HuH-7.5 (cell line): ENCODE data around the gene TMEM45A.
"Not testable (repeated sequence)": the region's sequence is repeated elsewhere in the genome, so short reads cannot be mapped to it uniquely, and the experiment has no call there.

Experiments used
- DNase-seq: peaks from one replicate; pipeline ENCODE4 v3.0.0; 2011; ENCODE audit warnings: low spot score

The TMEM45A gene

DNA sequence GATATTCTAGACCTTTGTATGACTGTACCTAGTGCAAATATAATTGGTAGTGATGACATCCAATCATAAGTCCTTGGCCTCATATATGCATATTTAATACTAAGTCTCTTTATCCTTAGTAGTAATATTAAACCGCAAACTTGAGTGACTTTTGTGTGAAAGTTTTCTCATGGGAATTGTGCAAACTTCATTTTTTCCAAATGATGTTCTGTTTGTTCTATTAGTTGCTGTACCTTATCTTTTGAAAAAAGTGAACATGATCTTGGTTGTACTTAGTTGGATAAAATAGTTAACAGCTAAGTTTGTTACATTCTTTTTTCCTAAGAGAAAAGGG, 43.2 kb downstream of the TMEM45A start:
- no peak for DNase-seq

GRCh38 chr3:100536093-100536492, 43.7 kb downstream of the TMEM45A start:
- no peak for DNase-seq

DNA sequence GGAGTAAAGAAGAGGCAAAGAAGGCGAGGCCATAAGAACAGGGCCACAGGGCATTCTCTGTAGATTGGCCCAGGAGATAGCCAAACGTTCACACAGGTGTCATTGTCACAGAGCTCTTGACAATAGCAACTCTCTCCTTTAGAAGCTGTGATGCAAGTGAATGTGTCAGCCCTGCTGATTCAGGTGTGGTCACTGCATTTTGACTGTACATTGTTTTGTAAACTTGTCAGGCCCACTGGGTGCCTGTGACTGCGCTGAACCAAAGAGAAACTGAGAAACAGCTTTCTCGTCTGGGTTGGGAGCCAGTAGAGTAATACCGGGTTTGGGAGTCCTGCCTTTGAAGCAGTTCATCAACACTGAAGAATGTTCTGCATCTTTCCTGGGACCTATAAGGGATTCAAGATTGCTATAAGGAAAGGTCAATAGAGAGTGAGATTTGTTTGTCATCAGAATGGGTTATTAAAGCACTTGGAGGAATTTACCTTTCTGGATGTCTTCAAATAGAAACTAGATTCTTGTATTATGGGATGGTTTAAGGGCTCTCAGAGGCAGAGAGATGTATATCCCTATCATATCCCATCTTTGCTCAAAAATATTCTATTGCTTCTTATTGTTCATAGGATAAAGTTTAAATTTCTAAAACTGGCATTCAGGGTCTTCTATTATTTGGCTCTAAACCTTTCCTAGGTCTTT, 45.4 kb downstream of the TMEM45A start:
- no peak for DNase-seq

GRCh38 chr3:100538339-100538706, 45.9 kb downstream of the TMEM45A start:
- DNase-seq: no peak

GRCh38 chr3:100540791-100541334, 48.4 kb downstream of the TMEM45A start:
- DNase-seq: no peak

- DNase-seq: not testable (repeated sequence)
These were observed 49.0 kb downstream of the TMEM45A start for GRCh38 chr3:100541428-100541827.

- DNase-seq: no peak
These were observed 53.0 kb downstream of the TMEM45A start for GRCh38 chr3:100545371-100545770.

DNA sequence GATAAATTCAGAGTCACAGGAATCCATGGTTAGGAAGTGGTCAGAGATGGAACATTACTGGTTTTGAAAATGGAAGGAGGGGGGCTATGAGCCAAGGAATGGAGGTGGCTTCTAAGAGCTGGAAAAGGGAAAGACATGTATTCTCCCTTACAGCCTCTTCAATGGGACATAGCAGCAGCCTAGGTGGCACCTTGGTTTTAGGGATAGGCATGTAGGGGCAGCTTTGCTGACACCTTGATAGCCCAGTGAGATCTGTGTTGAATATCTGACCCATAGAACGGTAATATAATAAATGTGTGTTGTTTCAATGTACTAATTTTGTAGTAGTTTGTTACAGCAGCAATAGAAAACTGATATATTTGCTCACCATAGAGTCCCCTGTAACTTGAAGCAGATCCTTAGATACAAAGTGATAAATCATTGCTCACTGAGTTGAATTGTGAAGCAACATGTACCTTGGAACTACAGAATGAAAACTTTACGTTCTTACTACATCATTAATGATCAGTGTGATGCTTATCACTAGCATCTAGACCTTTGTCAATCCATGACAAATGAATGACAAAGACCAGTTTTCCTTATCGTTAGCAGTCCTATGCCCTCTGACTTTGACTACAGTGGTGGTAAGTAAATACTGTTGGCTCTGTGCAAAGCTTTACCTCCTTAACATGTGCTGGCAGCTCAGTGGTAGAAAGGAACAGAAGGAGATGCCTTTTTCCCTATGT, 53.8 kb downstream of the TMEM45A start:
- no peak for DNase-seq

GRCh38 chr3:100548053-100548452, 55.6 kb downstream of the TMEM45A start:
- no peak for DNase-seq

DNA sequence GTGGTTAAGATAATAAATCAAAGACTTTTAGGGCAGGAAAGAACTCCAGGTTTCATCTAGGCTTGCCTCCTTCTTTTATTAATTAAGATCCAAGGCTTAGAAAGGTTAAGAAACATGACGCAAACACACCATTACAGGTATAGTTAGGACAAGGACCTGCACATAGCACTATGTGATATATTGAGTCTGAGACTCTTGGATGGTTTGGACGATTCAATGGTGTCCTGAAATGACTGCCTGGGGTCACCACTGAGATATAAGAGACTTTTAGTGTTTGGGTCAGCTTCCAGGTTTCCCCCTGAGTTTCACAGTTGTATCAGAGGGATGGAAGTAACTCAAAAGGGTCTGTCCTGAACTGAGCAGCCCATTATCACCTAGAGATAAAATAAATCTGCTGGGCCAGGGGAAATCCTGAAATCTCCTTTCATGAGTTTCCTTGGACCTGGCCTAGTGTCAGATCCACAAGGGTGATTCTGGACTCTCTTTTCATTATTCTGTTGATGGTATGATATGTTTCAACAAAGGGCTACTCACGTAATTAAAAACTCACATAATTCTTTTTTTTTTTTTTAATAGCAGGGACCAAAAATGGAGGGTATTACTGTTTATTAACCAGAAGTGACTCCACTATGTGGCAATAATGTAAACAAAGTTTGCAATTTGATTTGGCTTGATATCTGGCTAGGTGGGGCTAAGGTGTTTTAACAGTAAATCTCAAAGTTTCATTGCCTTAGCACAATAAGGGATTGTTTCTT, 61.4 kb downstream of the TMEM45A start:
- DNase-seq: no peak

DNA sequence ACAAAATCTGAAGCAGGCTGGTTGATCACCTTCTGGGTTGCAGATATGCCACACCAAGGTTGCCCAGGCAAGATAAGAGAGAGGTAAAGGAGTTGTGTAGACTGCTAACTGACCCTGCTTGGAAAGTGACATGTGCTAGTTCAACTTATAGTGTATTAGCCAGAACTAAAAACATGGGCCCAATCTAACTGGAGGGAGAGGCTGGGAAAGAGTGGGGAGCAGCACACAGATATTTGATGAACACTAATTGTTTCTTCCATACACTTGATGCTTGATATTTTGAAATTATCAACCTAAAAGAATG, 61.9 kb downstream of the TMEM45A start:
- DNase-seq: no peak

DNA sequence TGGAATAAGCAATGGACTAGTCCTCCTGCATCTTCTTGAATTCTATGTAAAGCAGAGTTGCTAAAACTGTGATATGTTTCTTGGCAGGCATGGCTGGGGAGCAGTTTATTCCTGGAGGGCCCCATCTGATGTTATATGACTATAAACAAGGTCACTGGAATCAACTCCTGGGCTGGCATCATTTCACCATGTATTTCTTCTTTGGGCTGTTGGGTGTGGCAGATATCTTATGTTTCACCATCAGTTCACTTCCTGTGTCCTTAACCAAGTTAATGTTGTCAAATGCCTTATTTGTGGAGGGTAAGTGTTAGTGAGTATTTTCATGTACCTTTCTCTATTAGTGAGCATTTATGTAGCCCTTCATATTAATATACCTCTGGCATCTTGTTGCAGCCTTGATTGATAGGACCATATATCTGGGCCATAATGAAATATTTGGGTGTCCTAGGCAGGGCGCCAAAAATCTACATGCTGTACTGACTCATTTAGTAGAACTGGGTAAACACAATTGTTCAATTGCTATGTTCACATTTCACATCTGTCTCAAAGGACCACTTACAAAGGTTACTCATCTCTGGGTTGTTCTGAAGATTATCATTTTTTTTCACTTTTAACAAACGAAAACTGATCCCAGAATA, 64.4 kb downstream of the TMEM45A start:
- no peak for DNase-seq

- DNase-seq: no peak
These were observed 65.8 kb downstream of the TMEM45A start for GRCh38 chr3:100558233-100558632.

DNA sequence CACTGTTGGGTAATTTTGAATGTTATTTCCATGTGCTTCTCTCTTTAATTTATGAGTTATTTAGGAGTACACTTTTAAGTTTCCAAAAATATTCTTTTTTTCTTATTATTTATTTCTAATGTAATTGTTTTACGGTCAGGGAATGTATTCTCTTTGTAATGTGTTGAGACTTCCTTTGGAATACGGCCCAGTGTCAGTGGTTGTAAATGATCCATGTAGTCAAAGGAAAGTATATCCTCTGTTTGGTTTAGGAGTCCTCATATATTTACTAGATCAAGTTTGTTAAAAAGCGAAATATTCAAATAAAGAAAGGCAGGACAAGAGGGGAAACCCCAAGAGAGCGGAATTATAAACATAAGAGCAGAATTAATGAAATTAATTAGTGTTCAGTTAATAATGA, 68.0 kb downstream of the TMEM45A start:
- DNase-seq: no peak

DNA sequence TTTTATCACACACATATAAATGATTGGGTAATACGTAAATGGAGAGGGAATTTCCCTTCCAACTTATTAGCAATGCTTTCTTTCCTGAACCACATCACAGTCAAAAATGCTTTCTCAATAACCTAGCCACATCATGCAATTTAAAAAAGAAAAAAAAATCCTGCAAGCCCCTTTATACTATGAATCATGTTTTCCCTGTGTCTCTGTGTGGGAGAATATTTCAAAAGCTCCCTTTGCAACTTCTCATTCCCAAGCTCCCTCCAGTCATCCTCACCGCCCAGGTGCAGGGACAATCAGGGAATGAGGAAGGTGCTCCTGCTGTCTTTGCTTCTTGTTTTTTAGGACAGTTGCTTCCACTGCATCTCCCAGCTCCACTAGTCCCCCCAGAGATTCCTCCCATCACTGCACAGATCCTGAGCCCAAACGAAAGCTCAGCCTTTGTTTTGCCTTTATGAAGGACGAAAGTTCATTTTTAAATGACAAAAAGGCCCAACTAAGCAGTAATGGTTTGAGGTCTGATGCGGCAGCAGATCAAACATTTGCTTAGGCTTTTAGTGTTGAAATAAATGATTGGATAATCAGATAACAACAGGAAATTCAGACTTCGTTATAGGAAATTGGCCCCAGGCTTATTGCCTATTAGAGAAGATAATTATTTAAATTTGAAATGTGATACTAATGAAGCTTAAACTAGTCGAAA, 69.2 kb downstream of the TMEM45A start:
- no peak for DNase-seq

DNA sequence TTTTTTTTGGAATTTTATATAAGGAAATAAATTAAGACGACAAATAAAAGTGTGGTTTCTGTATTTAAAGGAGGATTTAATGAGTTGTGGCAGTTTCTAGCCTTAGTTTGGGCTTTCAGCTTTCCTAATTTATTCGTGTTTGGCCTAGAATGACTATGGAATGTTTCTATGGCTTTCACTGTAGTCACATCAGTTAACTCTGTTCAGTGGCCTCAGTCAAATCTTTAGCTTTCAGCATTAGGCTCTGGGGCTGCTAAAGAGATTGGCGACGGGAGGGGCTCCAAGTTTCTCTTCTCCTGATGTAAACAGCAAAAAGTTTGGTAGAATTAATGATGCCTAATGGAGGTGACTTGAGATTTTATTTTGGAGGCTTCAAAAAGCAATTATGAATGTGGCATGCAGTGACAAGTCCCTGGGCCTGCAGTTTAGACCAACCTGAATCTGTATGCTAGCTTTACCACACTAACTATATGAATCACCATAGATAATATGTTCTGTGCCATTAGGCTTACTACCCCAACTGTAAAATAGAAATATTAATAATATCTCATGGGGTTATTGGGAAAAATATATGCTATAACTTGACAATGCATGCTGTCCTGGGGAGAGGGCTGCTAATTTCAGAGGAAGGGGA, 69.9 kb downstream of the TMEM45A start:
- DNase-seq: no peak

GRCh38 chr3:100563228-100563627, 70.8 kb downstream of the TMEM45A start:
- DNase-seq: no peak

DNA sequence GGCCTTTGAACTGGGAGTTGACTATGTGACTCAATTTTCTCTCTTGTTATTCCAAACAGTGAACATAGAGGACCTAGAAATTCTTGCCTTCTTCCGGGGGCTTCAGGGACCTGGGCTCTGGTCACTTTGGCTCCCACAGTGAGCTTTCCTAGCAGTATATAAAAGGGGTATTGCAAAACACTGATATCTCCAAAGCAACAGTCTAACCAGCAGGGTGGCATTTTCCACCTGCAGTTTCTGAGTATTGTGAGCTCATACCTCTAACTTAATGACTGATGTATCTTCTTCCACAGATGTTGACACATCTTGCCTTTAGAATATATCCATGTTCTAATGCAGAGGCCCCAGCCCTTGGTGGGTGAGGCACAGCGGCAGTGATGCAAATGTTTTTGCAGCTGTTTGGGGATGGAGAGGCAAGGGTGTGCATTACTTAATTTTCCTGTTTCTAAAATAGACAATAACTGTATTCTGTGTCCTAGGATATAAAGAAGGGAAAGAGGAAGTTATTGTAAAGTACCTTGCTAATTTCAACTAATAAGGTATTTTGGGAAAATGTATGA, 71.3 kb downstream of the TMEM45A start:
- no peak for DNase-seq

GRCh38 chr3:100570811-100571210, 78.4 kb downstream of the TMEM45A start:
- no peak for DNase-seq

GRCh38 chr3:100574536-100574935, 82.1 kb downstream of the TMEM45A start:
- no peak for DNase-seq

DNA sequence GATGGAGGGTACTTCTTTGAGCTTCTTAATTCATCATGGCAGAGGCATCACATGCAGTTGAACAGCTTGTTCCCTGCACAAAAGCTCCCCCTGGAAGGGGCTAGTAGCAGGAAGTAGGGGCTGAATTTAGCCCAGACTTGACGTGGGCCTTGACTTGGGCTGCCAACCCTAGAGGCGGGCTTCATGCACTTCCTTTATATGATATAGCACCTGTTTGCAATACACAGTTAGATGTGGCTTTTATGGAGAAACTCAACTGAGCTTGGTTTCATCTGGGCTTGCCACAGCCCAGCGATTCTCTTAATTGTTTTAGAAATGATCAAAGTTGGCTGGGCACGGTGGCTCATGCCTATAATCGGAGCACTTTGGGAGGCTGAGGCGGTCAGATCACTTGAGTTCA, 83.3 kb downstream of the TMEM45A start:
- DNase-seq: no peak
